ENCODE measurements around the gene DESI2.

- TF ChIP-seq POLR2A (IDR thresholded peaks at IDR 0.05; ENCODE audit: low read length): no peak
- TF ChIP-seq GATA1 (IDR thresholded peaks at IDR 0.05; ENCODE audit: low read depth, low read length): no peak
Observed at GRCh38 chr1:244665771-244666217, 12.9 kb downstream of the DESI2 start.

Measured in erythroblast (primary cell).